HG03342 (cell line): ENCODE data around the gene EIF3I.

ENCODE experiments used
- ATAC-seq: cut with Tn5 transposase; IDR thresholded peaks from one replicate; pipeline ENCODE4 v1.9.1; 2021; ENCODE audit warnings: mild to moderate bottlenecking, moderate library complexity; ENCODE audit not compliant: unreplicated experiment

EIF3I gene

GRCh38 chr1:32263744-32264143 lies 41.5 kb downstream of the EIF3I start:
- no peak for ATAC-seq

GRCh38 chr1:32265846-32266245 lies 43.6 kb downstream of the EIF3I start:
- ATAC-seq: no peak

- no peak for ATAC-seq
Measured at GRCh38 chr1:32266921-32267591, 44.8 kb downstream of the EIF3I start.

- ATAC-seq: no peak
Measured at GRCh38 chr1:32269744-32270143, 47.5 kb downstream of the EIF3I start.

GRCh38 chr1:32272557-32273390 lies 50.6 kb downstream of the EIF3I start:
- ATAC-seq: no peak

- no peak for ATAC-seq
Measured at GRCh38 chr1:32273391-32274208, 51.4 kb downstream of the EIF3I start.

GRCh38 chr1:32274646-32275340 lies 52.6 kb downstream of the EIF3I start:
- no peak for ATAC-seq

- no peak for ATAC-seq
Measured at GRCh38 chr1:32275424-32275823, 53.2 kb downstream of the EIF3I start.

GRCh38 chr1:32276032-32276782 lies 54.0 kb downstream of the EIF3I start:
- ATAC-seq: no peak
